Measurements from ENCODE around the gene RAB27A.

Gene RAB27A

GRCh38 chr15:55186331-55186730 lies 103.3 kb downstream of the RAB27A start (continued):
- TF ChIP-seq, protein P1, sequence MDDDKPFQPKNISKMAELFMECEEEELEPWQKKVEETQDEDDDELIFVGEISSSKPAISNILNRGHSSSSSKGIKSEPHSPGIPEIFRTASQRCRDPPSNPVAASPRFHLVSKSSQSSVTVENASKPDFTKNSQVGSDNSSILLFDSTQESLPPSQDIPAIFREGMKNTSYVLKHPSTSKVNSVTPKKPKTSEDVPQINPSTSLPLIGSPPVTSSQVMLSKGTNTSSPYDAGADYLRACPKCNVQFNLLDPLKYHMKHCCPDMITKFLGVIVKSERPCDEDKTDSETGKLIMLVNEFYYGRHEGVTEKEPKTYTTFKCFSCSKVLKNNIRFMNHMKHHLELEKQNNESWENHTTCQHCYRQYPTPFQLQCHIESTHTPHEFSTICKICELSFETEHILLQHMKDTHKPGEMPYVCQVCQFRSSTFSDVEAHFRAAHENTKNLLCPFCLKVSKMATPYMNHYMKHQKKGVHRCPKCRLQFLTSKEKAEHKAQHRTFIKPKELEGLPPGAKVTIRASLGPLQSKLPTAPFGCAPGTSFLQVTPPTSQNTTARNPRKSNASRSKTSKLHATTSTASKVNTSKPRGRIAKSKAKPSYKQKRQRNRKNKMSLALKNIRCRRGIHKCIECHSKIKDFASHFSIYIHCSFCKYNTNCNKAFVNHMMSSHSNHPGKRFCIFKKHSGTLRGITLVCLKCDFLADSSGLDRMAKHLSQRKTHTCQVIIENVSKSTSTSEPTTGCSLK (tag by site-specific recombination; IDR thresholded peaks at IDR 0.05) = no peak

- Histone ChIP-seq H3K9me3 (ENCODE audit: control insufficient read depth, insufficient read depth, low read depth, low read length) (no peaks in the 10 kb centered on the region), H3K4me1 (ENCODE audit: control insufficient read depth, insufficient read depth, low read length) (no peaks in the 10 kb centered on the region), H3K27ac (ENCODE audit: extremely low read depth, low read depth, low read length) (no peak overlapping the region), H3K36me3 (ENCODE audit: control insufficient read depth in 2 of 2, insufficient read depth in 1 of 2, low read length in 2 of 2) (peaks cover 14 to 64% of the 10 kb centered on the region in 2 experiments), H3K4me3 (ENCODE audit: low read depth, low read length) (no peak overlapping the region)
- POLR2A ChIA-PET = no interaction called here
- CTCF ChIA-PET = no interaction called here
- TF ChIP-seq ZNF2 (tag by site-specific recombination; IDR thresholded peaks at IDR 0.05) = no peak
- TF ChIP-seq ZBTB26 (tag by site-specific recombination; optimal IDR thresholded peaks at IDR 0.05) = no peak
- no peak for TF ChIP-seq ZNF23 (tag by site-specific recombination; IDR thresholded peaks at IDR 0.05; ENCODE audit: borderline replicate concordance)
- no peak for TF ChIP-seq ZNF133 (tag by site-specific recombination; IDR thresholded peaks at IDR 0.05)
- no peak for TF ChIP-seq ZNF501 (tag by site-specific recombination; IDR thresholded peaks at IDR 0.05)
- no peak for TF ChIP-seq GLIS2 (tag by site-specific recombination; IDR thresholded peaks at IDR 0.05)
- TF ChIP-seq ZNF654 (tag by site-specific recombination; IDR thresholded peaks at IDR 0.05; ENCODE audit: low read depth) = no peak
- TF ChIP-seq ZFP69B (tag by site-specific recombination; IDR thresholded peaks at IDR 0.05) = no peak
- no peak for TF ChIP-seq ZBTB48 (tag by site-specific recombination; IDR thresholded peaks at IDR 0.05)
- no peak for TF ChIP-seq KLF16 (tag by site-specific recombination; IDR thresholded peaks at IDR 0.05)
- TF ChIP-seq RBAK (tag by site-specific recombination; IDR thresholded peaks at IDR 0.05) = no peak
- TF ChIP-seq, protein P2, sequence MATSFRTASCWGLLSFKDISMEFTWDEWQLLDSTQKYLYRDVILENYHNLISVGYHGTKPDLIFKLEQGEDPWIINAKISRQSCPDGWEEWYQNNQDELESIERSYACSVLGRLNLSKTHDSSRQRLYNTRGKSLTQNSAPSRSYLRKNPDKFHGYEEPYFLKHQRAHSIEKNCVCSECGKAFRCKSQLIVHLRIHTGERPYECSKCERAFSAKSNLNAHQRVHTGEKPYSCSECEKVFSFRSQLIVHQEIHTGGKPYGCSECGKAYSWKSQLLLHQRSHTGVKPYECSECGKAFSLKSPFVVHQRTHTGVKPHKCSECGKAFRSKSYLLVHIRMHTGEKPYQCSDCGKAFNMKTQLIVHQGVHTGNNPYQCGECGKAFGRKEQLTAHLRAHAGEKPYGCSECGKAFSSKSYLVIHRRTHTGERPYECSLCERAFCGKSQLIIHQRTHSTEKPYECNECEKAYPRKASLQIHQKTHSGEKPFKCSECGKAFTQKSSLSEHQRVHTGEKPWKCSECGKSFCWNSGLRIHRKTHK (tag by site-specific recombination; IDR thresholded peaks at IDR 0.05) = no peak
- no peak for TF ChIP-seq ZNF449 (tag by site-specific recombination; IDR thresholded peaks at IDR 0.05)
- TF ChIP-seq, protein P3, sequence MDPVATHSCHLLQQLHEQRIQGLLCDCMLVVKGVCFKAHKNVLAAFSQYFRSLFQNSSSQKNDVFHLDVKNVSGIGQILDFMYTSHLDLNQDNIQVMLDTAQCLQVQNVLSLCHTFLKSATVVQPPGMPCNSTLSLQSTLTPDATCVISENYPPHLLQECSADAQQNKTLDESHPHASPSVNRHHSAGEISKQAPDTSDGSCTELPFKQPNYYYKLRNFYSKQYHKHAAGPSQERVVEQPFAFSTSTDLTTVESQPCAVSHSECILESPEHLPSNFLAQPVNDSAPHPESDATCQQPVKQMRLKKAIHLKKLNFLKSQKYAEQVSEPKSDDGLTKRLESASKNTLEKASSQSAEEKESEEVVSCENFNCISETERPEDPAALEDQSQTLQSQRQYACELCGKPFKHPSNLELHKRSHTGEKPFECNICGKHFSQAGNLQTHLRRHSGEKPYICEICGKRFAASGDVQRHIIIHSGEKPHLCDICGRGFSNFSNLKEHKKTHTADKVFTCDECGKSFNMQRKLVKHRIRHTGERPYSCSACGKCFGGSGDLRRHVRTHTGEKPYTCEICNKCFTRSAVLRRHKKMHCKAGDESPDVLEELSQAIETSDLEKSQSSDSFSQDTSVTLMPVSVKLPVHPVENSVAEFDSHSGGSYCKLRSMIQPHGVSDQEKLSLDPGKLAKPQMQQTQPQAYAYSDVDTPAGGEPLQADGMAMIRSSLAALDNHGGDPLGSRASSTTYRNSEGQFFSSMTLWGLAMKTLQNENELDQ (tag by site-specific recombination; IDR thresholded peaks at IDR 0.05; ENCODE audit: low read depth) = no peak
- no peak for TF ChIP-seq ZFP37 (tag by site-specific recombination; IDR thresholded peaks at IDR 0.05)
- no peak for TF ChIP-seq ZNF549 (tag by site-specific recombination; IDR thresholded peaks at IDR 0.05)
- no peak for TF ChIP-seq KLF10 (tag by site-specific recombination; IDR thresholded peaks at IDR 0.05)
- no peak for TF ChIP-seq ZNF580 (tag by site-specific recombination; IDR thresholded peaks at IDR 0.05)
- no peak for TF ChIP-seq ZNF169 (tag by site-specific recombination; IDR thresholded peaks at IDR 0.05)
Observed at GRCh38 chr15:55183679-55184078, 105.9 kb downstream of the RAB27A start.
